OCI-LY1 (cell line): ENCODE data around the gene C12orf56.
"Not testable (repeated sequence)": the region's sequence is repeated elsewhere in the genome, so short reads cannot be mapped to it uniquely, and the experiment has no call there.

ENCODE experiments used
- H2AFZ ChIP-seq: fragments of 200-600 bp; sonication (generic), shearing (Covaris generic); 2 replicates; pipeline ENCODE4 v1.6.0; 2014; ENCODE audit warnings: antibody characterized with exemption, mild to moderate bottlenecking, low read length
- H3F3A ChIP-seq: fragments of 200-600 bp; sonication (generic), shearing (Covaris generic); 2 replicates; pipeline ENCODE4 v1.6.0; 2014; ENCODE audit warnings: mild to moderate bottlenecking, antibody characterized with exemption, low read length, moderate library complexity; ENCODE audit not compliant: insufficient read depth
- H3K27ac ChIP-seq: fragments of 200-600 bp; sonication (generic); 2 replicates; pipeline ENCODE4 v1.5.1; 2014; ENCODE audit warnings: low read length, mixed run types, mild to moderate bottlenecking, low read depth; ENCODE audit not compliant: poor library complexity, severe bottlenecking
- H3K27me3 ChIP-seq: fragments of 200-600 bp; sonication (generic); 2 replicates; pipeline ENCODE4 v1.6.0; 2014; ENCODE audit warnings: antibody characterized with exemption, mild to moderate bottlenecking, low read length, moderate library complexity; ENCODE audit not compliant: insufficient read depth
- H3K36me3 ChIP-seq: fragments of 200-600 bp; sonication (generic); 2 replicates; pipeline ENCODE4 v1.6.1; 2014; ENCODE audit warnings: mild to moderate bottlenecking, antibody characterized with exemption, low read length, moderate library complexity, mixed read lengths; ENCODE audit not compliant: insufficient read depth
- H3K4me1 ChIP-seq: fragments of 200-600 bp; sonication (generic); 2 replicates; pipeline ENCODE4 v1.5.1; 2014; ENCODE audit warnings: mild to moderate bottlenecking, low read length, moderate library complexity; ENCODE audit not compliant: insufficient read depth, severe bottlenecking
- H3K4me2 ChIP-seq: fragments of 200-600 bp; sonication (generic), shearing (Covaris generic); 2 replicates; pipeline ENCODE4 v1.6.1; 2014; ENCODE audit warnings: low read length
- H3K4me3 ChIP-seq: fragments of 200-600 bp; sonication (generic); 2 replicates; pipeline ENCODE4 v1.5.1; 2014; ENCODE audit warnings: low read length, low read depth, mild to moderate bottlenecking, mixed read lengths; ENCODE audit not compliant: poor library complexity, severe bottlenecking
- H3K79me2 ChIP-seq: fragments of 200-600 bp; shearing (Covaris generic); 2 replicates; pipeline ENCODE4 v1.6.1; 2016; ENCODE audit warnings: mixed run types, low read length, mixed read lengths; ENCODE audit not compliant: insufficient read depth
- H3K9ac ChIP-seq: fragments of 200-600 bp; sonication (generic), shearing (Covaris generic); 2 replicates; pipeline ENCODE4 v1.6.1; 2014; ENCODE audit warnings: mild to moderate bottlenecking, low read length, mixed read lengths
- H3K9me2 ChIP-seq: fragments of 200-600 bp; sonication (generic), shearing (Covaris generic); 2 replicates; pipeline ENCODE4 v1.6.1; 2014; ENCODE audit warnings: low read depth, mild to moderate bottlenecking, low read length, mixed read lengths
- H3K9me3 ChIP-seq: fragments of 200-600 bp; shearing (Covaris generic); 2 replicates; pipeline ENCODE4 v1.6.1; 2014; ENCODE audit warnings: low read length, mixed read lengths
- H4K20me1 ChIP-seq: fragments of 200-600 bp; sonication (generic), shearing (Covaris generic); 2 replicates; pipeline ENCODE4 v1.6.0; 2016; ENCODE audit warnings: mild to moderate bottlenecking, low read length; ENCODE audit not compliant: insufficient read depth
- EZH2 ChIP-seq: fragments of 200-600 bp; sonication (generic), shearing (Covaris generic); IDR thresholded peaks from 2 replicates; pipeline ENCODE4 v1.8.0; 2017; ENCODE audit warnings: borderline replicate concordance, mixed run types, mild to moderate bottlenecking, antibody characterized with exemption, low read length, moderate library complexity, mixed read lengths
- TF ChIP-seq, protein P1 (sequence below): fragments of 200-600 bp; sonication (generic), shearing (Covaris generic); IDR thresholded peaks from 2 replicates; pipeline ENCODE4 v1.5.1; 2017; ENCODE audit warnings: mild to moderate bottlenecking, antibody characterized with exemption, low read length, moderate library complexity, mixed read lengths

The C12orf56 gene

DNA sequence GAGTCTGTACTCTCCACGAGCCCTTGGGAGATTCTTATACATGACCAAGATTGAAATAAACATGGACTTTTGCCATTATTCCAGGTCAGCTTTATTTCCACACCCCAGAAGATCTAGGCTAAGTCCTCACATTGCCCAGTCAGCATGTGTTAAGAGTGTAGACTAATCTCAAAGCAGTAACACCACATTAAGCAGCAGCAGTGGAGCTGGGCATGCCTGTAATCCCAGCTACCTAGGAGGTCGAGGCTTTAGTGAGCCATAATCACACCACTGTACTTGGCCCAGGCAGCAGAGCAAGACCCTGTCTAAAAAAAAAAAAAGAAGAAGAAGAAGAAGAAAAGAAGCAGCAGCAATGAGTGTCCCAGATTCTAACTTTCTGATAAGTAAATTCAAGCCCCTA, 65.5 kb downstream of the C12orf56 start:
- no peaks in the 10 kb centered on the region for H4K20me1 ChIP-seq
- no peak overlapping the region for H3K4me3 ChIP-seq
- no peaks in the 10 kb centered on the region for H3K79me2 ChIP-seq
- no peaks in the 10 kb centered on the region for H3K9me3 ChIP-seq
- H3K36me3 ChIP-seq, result no peaks in the 10 kb centered on the region
- H3K9ac ChIP-seq, result no peak overlapping the region
- no peaks in the 10 kb centered on the region for H3F3A ChIP-seq
- no peaks in the 10 kb centered on the region for H3K27me3 ChIP-seq
- H3K4me2 ChIP-seq, result no peak overlapping the region
- H2AFZ ChIP-seq, result no peak overlapping the region
- TF ChIP-seq EZH2, result no peak
- TF ChIP-seq, protein P1, sequence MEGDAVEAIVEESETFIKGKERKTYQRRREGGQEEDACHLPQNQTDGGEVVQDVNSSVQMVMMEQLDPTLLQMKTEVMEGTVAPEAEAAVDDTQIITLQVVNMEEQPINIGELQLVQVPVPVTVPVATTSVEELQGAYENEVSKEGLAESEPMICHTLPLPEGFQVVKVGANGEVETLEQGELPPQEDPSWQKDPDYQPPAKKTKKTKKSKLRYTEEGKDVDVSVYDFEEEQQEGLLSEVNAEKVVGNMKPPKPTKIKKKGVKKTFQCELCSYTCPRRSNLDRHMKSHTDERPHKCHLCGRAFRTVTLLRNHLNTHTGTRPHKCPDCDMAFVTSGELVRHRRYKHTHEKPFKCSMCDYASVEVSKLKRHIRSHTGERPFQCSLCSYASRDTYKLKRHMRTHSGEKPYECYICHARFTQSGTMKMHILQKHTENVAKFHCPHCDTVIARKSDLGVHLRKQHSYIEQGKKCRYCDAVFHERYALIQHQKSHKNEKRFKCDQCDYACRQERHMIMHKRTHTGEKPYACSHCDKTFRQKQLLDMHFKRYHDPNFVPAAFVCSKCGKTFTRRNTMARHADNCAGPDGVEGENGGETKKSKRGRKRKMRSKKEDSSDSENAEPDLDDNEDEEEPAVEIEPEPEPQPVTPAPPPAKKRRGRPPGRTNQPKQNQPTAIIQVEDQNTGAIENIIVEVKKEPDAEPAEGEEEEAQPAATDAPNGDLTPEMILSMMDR, result no peak
- H3K9me2 ChIP-seq, result no peaks in the 10 kb centered on the region
- H3K27ac ChIP-seq, result no peak overlapping the region
- H3K4me1 ChIP-seq, result no peaks in the 10 kb centered on the region

DNA sequence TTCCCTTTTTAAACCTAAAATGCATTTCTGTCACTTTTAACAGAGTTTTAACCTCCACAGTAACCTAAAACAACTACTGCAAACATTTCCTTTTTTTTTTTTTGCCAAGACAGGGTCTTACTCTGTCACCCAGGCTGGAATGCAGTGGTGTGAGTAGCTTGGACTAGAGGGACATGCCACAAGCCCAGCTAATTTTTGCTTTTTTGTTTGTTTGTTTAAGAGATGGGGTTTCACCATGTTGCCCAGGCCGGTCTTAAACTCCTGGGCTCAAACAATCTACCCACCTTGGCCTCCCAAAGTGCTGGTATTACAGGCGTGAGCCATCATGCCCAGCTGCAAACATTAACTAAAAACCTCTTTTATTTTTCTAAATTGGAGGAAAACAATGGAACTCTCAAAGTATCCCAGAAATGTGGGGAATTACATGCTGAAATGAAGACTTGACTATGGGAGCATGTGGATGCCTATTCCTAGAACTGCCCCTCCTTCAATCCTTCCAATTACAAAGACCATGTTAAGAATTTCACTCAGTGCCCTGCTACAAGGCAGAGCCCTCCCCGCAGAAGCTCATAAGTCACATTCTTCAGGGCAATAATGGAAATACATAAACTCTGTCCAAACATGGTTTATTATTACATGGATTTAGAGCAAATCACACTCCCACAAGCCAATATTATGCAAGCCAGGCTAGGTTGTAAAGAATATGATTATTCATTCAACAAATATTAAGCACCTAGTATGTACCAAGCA, 66.9 kb downstream of the C12orf56 start:
- no peaks in the 10 kb centered on the region for H3K36me3 ChIP-seq
- no peaks in the 10 kb centered on the region for H4K20me1 ChIP-seq
- no peaks in the 10 kb centered on the region for H3F3A ChIP-seq
- no peak overlapping the region for H2AFZ ChIP-seq
- no peaks in the 10 kb centered on the region for H3K79me2 ChIP-seq
- no peaks in the 10 kb centered on the region for H3K9me2 ChIP-seq
- no peaks in the 10 kb centered on the region for H3K27me3 ChIP-seq
- H3K9me3 ChIP-seq, result no peaks in the 10 kb centered on the region
- no peak for TF ChIP-seq EZH2
- TF ChIP-seq, protein P1, result no peak
- H3K4me3 ChIP-seq, result no peak overlapping the region
- H3K9ac ChIP-seq, result no peak overlapping the region
- no peak overlapping the region for H3K4me2 ChIP-seq
- H3K27ac ChIP-seq, result no peak overlapping the region
- no peaks in the 10 kb centered on the region for H3K4me1 ChIP-seq

DNA sequence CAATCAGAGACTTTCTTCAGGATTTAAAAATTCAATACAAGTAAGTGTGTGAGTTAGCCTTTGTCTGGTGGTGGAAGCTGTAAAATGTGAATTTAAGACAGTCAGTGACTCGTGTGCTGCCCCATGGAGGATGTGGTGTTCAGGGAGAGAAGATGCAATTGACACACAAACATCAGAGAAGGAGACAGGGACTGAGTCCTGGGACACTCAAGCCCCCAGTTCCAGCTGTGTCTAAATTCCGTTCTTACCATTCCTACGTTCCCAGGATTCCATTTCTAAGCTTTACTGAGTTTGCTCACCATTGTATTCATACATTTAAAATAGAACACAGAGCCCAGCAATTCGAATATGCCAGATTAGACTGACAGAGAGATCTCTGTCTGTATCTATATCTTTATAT, 67.6 kb downstream of the C12orf56 start:
- Histone ChIP-seq H3K36me3 (no peaks in the 10 kb centered on the region), H3K27me3 (no peaks in the 10 kb centered on the region), H3K4me3 (no peak overlapping the region), H3K79me2 (no peaks in the 10 kb centered on the region), H3K9me3 (no peaks in the 10 kb centered on the region), H4K20me1 (no peaks in the 10 kb centered on the region), H3K4me1 (no peaks in the 10 kb centered on the region), H3F3A (no peaks in the 10 kb centered on the region), H2AFZ (no peak overlapping the region), H3K9me2 (no peaks in the 10 kb centered on the region), H3K4me2 (no peak overlapping the region), H3K9ac (no peak overlapping the region), H3K27ac (no peak overlapping the region)
- no peak for TF ChIP-seq EZH2

DNA sequence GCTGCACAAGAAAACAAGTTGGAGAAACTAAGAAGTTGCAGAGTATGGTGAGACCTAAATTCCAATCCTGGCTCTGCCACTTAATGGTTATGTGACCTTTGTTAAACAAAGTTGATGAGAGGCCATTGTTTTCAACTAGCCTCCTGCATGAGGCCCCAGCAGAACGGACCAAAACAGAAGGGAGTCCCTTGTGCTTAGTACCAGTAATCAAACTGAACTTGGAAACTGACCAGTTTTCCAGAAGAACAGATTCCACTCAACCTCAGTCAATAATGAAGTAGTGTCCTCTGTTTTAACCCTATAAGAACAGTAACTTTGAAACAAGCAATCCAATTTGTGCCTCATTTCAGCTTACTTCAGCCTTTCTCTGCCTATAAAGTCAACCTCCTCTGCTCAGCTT, 69.9 kb downstream of the C12orf56 start:
- H3K36me3 ChIP-seq, result no peaks in the 10 kb centered on the region
- no peak overlapping the region for H2AFZ ChIP-seq
- no peaks in the 10 kb centered on the region for H3K9me2 ChIP-seq
- H3K4me1 ChIP-seq, result no peaks in the 10 kb centered on the region
- H3K9me3 ChIP-seq, result no peaks in the 10 kb centered on the region
- H3K27ac ChIP-seq, result no peak overlapping the region
- no peaks in the 10 kb centered on the region for H3K27me3 ChIP-seq
- H3K9ac ChIP-seq, result no peak overlapping the region
- H3K79me2 ChIP-seq, result no peaks in the 10 kb centered on the region
- H3K4me3 ChIP-seq, result no peak overlapping the region
- H4K20me1 ChIP-seq, result no peaks in the 10 kb centered on the region
- H3F3A ChIP-seq, result no peaks in the 10 kb centered on the region
- TF ChIP-seq EZH2, result no peak
- no peak overlapping the region for H3K4me2 ChIP-seq

DNA sequence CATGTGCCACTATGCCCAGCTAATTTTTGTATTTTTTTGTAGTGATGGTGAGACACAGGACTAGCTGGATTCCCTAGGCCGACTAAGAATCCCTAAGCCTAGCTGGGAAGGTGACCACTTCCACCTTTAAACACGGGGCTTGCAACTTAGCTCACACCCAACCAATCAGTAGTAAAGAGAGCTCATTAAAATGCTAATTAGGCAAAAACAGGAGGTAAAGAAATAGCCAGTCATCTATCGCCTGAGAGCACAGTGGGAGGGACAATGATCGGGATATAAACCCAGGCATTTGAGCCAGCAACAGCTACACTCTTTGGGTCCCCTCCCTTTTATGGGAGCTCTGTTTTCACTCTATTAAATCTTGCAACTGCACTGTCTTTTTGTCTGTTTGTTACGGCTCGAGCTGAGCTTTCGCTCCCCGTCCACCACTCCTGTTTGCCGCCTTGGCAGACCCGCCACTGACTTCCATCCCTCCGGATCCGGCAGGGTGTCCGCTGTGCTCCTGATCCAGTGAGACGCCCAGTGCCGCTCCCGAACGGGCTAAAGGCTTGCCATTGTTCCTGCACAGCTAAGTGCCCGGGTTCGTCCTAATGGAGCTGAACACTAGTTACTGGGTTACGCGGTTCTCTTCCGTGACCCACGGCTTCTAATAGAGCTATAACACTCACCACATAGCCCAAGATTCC, 70.9 kb downstream of the C12orf56 start:
- H4K20me1 ChIP-seq, H3K4me3 ChIP-seq, H3K9me2 ChIP-seq, H3K79me2 ChIP-seq, H3K36me3 ChIP-seq, H3K27me3 ChIP-seq, H3K9me3 ChIP-seq, H2AFZ ChIP-seq, H3K9ac ChIP-seq, H3K27ac ChIP-seq, H3K4me1 ChIP-seq, H3K4me2 ChIP-seq, H3F3A ChIP-seq: not testable (repeated sequence)
